OCI-LY3 (cell line): ENCODE data around the gene ABCB4.

ENCODE experiments used
- H2AFZ ChIP-seq: fragments of 200-600, 300-600 bp; shearing (Covaris generic); 2 replicates; pipeline ENCODE4 v1.6.0; 2014; ENCODE audit warnings: antibody characterized with exemption, low read depth, low read length
- H3K27ac ChIP-seq: fragments of 200-600, 300-600 bp; sonication (generic); 2 replicates; pipeline ENCODE4 v1.5.1; 2014; ENCODE audit warnings: mild to moderate bottlenecking, low read length, moderate library complexity, mixed read lengths
- H3K27me3 ChIP-seq: fragments of 200-600, 300-600 bp; sonication (generic); 2 replicates; pipeline ENCODE4 v1.6.1; 2014; ENCODE audit warnings: low read depth, low read length, mixed read lengths
- H3K36me3 ChIP-seq: fragments of 200-600, 300-600 bp; sonication (generic); replicated peaks from 2 replicates; pipeline ENCODE3; 2014; ENCODE audit warnings: low read depth, low read length, mixed read lengths
- H3K4me1 ChIP-seq: fragments of 300-600, 200-600 bp; sonication (generic); 2 replicates; pipeline ENCODE4 v1.6.1; 2014; ENCODE audit warnings: low read length, mixed read lengths
- H3K4me2 ChIP-seq: fragments of 200-600, 300-600 bp; sonication (generic); 2 replicates; pipeline ENCODE4 v1.6.1; 2014; ENCODE audit warnings: low read length, mixed read lengths
- H3K4me3 ChIP-seq: fragments of 300-600, 200-600 bp; sonication (generic); 2 replicates; pipeline ENCODE4 v1.5.1; 2014; ENCODE audit warnings: antibody characterized with exemption, mild to moderate bottlenecking, low read length, moderate library complexity
- H3K79me2 ChIP-seq: fragments of 300-600, 200-600 bp; shearing (Covaris generic); 2 replicates; pipeline ENCODE4 v1.6.1; 2014; ENCODE audit warnings: mild to moderate bottlenecking, low read length, mixed read lengths
- H3K9ac ChIP-seq: fragments of 300-600, 200-600 bp; shearing (Covaris generic); 2 replicates; pipeline ENCODE4 v1.6.0; 2014; ENCODE audit warnings: mild to moderate bottlenecking, low read length, moderate library complexity
- H3K9me3 ChIP-seq: fragments of 200-600, 300-600 bp; shearing (Covaris generic); 2 replicates; pipeline ENCODE4 v1.6.1; 2014; ENCODE audit warnings: low read length, mixed read lengths; ENCODE audit not compliant: insufficient read depth
- H4K20me1 ChIP-seq: fragments of 200-600, 300-600 bp; sonication (generic); 2 replicates; pipeline ENCODE4 v1.6.1; 2016; ENCODE audit warnings: low read length, mixed read lengths; ENCODE audit not compliant: insufficient read depth
- CTCF ChIP-seq: fragments of 200-600, 300-600 bp; sonication (generic); IDR thresholded peaks from 2 replicates; pipeline ENCODE4 v1.5.1; 2014; ENCODE audit warnings: antibody characterized with exemption, low read length, low read depth
- EZH2phosphoT487 ChIP-seq: fragments of 200-600 bp; shearing (Covaris generic); IDR thresholded peaks from 2 replicates; pipeline ENCODE4 v1.6.1; 2018; ENCODE audit warnings: antibody characterized with exemption, mixed run types, low read depth

Gene ABCB4

GRCh38 chr7:87404674-87405073, 70.8 kb downstream of the ABCB4 start:
- no peak overlapping the region for H2AFZ ChIP-seq
- H3K4me3 ChIP-seq, result no peak overlapping the region
- H3K79me2 ChIP-seq, result no peaks in the 10 kb centered on the region
- H3K9ac ChIP-seq, result no peak overlapping the region
- H3K9me3 ChIP-seq, result no peaks in the 10 kb centered on the region
- no peak overlapping the region for H3K4me2 ChIP-seq
- TF ChIP-seq CTCF (no peak), EZH2phosphoT487 (no peak)
- H3K36me3 ChIP-seq, result no peaks in the 10 kb centered on the region
- no peak overlapping the region for H3K27ac ChIP-seq
- H4K20me1 ChIP-seq, result no peaks in the 10 kb centered on the region
- no peaks in the 10 kb centered on the region for H3K27me3 ChIP-seq
- no peaks in the 10 kb centered on the region for H3K4me1 ChIP-seq

- no peaks in the 10 kb centered on the region for H3K27me3 ChIP-seq
- no peak for TF ChIP-seq EZH2phosphoT487
- no peak for TF ChIP-seq CTCF
- H3K9ac ChIP-seq, result no peak overlapping the region
- no peaks in the 10 kb centered on the region for H4K20me1 ChIP-seq
- H3K4me3 ChIP-seq, result no peak overlapping the region
- no peak overlapping the region for H3K27ac ChIP-seq
- peaks cover 8% of the 10 kb centered on the region for H3K36me3 ChIP-seq
- H3K79me2 ChIP-seq, result no peaks in the 10 kb centered on the region
- no peaks in the 10 kb centered on the region for H3K9me3 ChIP-seq
- H2AFZ ChIP-seq, result no peak overlapping the region
- H3K4me1 ChIP-seq, result no peaks in the 10 kb centered on the region
- no peak overlapping the region for H3K4me2 ChIP-seq
These were observed 77.0 kb downstream of the ABCB4 start for GRCh38 chr7:87398446-87398845.

GRCh38 chr7:87395442-87396020, 79.9 kb downstream of the ABCB4 start:
- no peak overlapping the region for H2AFZ ChIP-seq
- no peaks in the 10 kb centered on the region for H3K9me3 ChIP-seq
- H3K36me3 ChIP-seq, result peaks cover 11% of the 10 kb centered on the region
- no peaks in the 10 kb centered on the region for H3K27me3 ChIP-seq
- H3K4me3 ChIP-seq, result no peak overlapping the region
- H3K79me2 ChIP-seq, result no peaks in the 10 kb centered on the region
- no peak overlapping the region for H3K9ac ChIP-seq
- H4K20me1 ChIP-seq, result no peaks in the 10 kb centered on the region
- no peak overlapping the region for H3K4me2 ChIP-seq
- H3K27ac ChIP-seq, result no peak overlapping the region
- TF ChIP-seq CTCF, result no peak
- no peak for TF ChIP-seq EZH2phosphoT487
- H3K4me1 ChIP-seq, result no peaks in the 10 kb centered on the region

- H3K9me3 ChIP-seq, result no peaks in the 10 kb centered on the region
- no peaks in the 10 kb centered on the region for H3K4me1 ChIP-seq
- no peaks in the 10 kb centered on the region for H3K27me3 ChIP-seq
- H4K20me1 ChIP-seq, result no peaks in the 10 kb centered on the region
- TF ChIP-seq CTCF (no peak), EZH2phosphoT487 (no peak)
- no peak overlapping the region for H3K9ac ChIP-seq
- H3K36me3 ChIP-seq, result peaks cover 11% of the 10 kb centered on the region
- H3K4me3 ChIP-seq, result no peak overlapping the region
- H2AFZ ChIP-seq, result no peak overlapping the region
- no peak overlapping the region for H3K4me2 ChIP-seq
- H3K79me2 ChIP-seq, result no peaks in the 10 kb centered on the region
- H3K27ac ChIP-seq, result no peak overlapping the region
These were observed 84.3 kb downstream of the ABCB4 start for GRCh38 chr7:87391020-87391701.
